Stimulated activated CD4-positive, alpha-beta T cell treated with anti-CD3 and anti-CD28 coated beads, Interleukin-1b, Interleukin-23, amount 100 ng/mL, for 24 hours (primary cell): ENCODE measurements around the gene ZNF775.
"Not testable (repeated sequence)": the region's sequence is repeated elsewhere in the genome, so short reads cannot be mapped to it uniquely, and the experiment has no call there.

Source experiments
- DNase-seq, 4 experiments: peaks; one replicate each; pipeline ENCODE4 v3.0.0-alpha.2; 2020; ENCODE audit warnings: low read depth in 4 of 4, low spot score in 1 of 4

The ZNF775 gene

DNA sequence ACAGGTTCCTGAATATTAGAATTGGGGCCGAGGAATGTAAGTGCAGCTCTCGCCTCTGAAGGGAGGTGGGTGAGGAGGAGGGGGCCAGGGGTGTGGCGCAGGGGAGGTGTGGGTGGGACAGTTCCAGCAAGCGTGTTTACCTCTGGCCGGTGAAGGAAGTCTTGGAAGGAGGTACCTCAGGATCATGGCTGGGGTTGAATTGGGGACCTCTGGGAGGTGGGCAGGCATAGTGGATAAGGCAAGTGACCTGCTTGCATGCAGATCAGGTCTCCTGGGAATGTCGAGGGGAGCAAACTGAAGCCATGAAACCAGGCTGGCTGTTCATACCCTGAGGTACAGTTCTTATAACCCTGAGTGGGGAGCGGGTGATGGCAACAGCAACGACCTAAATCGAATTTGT lies 2.0 kb downstream of the ZNF775 start:
- no peak for DNase-seq

DNA sequence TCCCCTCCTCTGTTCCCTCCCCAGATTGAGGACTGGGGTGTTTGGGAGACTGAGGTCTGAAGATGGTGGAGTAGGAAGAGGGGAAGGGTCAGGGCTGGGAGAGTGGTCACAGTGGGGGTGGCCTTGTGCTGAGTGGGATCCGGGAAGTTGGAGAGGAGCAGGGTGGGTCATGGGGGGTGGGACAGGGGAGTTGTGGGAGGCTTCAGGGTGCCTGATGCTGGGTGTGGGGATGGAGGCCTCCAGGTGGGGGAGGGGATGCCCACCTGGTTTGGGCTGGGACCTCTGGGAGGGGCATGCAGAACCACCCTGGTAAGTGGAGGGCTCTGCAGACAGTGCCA lies 2.6 kb downstream of the ZNF775 start:
- DNase-seq: no peak

DNA sequence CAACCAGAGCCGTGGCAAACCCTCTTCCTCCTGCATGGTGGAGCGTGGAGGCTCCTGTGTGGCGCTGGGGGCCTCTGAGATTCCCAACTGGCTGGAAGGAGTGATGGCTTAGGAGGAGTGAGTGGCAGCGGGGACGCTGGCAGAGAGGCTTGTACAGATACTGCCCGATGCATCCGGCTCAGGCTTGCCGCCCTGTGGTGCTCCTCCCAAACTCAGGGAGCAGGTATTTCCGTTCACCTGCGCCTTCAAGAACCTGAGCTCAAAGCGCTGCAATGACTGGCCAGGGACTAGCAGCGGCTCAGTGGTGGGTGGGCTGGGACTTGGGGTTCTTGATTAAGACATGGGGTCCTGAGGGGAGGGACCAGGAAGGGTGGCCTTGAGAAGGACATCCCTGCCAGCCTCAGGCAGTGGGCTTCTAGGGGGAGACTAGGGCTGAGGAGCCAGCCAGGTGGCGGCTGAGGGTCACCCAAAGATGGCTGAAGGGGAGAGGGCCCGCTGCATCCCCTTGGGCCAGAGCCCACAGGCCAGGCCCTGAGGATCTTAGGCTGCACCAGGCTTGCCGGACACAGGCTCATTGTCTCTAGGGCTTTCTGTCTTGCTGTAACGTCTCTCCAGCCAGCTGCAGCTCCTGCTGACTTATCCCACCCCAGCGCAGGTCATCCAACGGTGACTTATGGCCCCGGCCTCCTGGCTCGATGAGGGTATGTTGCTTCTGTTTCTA lies 3.2 kb downstream of the ZNF775 start:
- no peak for DNase-seq

DNA sequence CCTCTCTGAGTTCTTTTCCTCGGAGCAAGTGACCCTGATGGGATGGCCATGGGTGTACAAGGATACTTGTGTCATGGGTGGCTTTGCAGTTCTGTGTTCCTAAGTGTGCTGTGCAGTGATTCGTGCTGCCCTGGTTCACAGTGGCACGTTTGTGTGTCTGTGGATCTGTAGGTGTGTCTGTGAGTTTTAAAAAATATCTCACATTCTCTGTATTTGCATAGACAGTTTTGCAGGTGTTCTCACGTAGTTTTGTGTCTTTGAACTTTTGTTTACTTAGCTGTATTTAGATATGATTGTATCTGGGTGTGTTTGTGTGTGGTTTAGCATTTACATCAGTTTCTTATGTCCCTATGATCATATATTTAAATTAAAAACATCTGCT lies 3.7 kb downstream of the ZNF775 start:
- DNase-seq: no peak

DNA sequence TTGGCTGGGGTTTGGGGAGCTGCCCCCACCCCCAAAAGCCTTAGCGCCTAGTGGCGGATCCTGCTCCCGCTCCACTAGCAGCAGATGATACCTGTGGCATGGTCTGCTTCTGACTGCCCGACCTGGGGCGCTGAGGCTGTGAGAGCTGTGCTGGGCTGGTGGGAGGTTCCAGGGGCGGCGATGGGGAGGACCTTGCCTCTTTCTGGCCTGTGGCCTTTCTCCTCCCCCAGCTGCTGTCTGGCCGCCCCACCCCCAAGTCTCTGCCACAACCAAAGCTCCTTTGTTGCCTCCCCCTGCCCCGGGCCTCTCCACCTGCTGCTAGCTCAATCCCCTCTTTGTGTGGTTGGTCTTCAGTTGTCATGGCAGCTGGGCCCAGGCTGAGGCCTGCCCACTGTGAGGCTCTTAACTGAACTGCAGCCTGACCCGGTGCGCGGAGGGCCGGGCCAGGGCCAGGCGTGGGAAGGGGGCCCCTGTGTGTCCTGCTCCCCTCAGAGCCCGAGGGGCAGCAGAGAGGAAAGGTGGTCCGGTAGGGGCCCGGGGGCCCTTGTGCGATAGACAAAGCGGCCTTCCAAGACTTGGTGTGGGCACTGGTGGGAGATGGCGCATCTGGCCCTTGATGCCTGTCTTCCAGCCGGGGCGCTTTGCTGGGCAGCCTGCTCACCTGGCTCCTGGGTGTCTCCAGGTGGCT lies 4.7 kb downstream of the ZNF775 start:
- no peak for DNase-seq

DNA sequence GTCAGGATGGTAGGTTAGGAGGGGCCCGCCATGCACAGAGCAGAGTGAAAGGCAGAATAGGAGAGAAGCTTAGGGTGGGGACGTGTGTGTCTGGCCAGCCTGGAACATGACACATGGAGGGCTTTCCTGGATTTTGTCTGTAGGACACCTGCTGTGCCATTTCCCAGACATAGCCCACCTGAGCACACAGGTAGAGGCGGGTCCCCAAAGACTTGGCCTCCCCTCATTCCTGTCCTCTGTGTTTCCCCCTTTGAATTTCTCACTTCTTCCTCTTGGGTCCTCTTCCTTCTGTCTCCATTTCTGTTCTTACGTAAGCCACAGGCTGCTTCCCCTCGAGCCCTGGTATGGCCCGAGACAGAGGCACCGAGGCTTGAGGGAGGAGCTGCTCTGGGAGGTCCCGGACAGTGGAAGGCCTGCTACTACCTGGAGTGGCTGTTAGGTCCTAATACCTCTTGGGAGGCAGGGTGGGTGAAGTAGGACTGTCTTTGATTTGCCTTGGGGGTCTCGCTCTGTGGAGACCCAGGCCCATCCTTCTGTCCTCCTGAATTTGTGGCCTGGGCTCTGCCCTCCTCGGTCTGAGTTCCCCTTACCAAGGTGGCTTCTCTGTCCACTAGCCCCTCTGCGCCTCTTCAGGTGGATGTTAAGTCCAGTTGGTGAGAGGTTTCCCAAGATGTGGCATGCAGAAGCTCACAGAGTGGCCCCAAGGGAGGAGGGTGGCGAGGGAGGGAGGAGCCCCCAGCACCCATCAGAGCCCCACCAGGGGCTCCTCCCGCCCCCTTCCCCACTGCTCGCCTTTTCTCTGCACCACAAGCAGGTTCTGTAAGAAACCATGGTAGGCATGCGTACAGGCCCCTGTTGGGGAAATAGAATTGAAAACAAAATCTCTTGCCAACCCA lies 5.5 kb downstream of the ZNF775 start:
- DNase-seq: no peak

DNA sequence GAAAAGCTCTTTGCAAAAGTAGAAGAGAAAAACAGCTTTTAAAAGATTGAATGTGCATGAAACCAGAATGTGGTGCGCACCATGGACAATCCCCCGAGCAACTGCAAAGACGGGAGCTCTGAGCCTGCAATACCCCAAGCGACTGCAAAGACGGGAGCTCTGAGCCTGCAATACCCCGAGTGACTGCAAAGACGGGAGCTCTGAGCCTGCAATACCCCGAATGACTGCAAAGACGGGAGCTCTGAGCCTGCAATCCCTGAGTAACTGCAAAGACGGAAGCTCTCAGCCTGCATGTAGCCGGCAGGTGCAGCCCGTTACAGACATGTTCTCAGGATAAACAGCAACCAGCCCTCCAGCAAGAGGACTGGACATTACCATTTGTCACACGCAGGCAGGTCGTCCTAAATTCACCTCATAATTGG lies 6.2 kb downstream of the ZNF775 start:
- DNase-seq: no peak

DNA sequence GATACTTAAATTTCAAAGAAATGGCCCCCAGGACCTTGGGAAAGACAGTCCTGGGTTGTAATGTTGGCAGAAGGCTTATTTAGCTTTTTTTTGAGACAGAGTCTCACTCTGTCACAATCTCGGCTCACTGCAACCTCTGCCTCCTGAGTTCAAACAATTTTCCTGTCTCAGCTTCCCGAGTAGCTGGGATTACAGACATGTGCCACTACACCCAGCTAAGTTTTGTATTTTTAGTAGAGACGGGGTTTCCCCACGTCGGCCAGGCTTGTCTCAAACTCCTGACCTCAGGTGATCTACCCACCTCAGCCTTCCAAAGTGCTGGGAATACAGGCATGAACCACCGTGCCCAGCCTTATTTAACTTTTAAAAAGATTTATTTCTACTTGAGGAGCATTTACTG lies 6.8 kb downstream of the ZNF775 start:
- DNase-seq: not testable (repeated sequence)

DNA sequence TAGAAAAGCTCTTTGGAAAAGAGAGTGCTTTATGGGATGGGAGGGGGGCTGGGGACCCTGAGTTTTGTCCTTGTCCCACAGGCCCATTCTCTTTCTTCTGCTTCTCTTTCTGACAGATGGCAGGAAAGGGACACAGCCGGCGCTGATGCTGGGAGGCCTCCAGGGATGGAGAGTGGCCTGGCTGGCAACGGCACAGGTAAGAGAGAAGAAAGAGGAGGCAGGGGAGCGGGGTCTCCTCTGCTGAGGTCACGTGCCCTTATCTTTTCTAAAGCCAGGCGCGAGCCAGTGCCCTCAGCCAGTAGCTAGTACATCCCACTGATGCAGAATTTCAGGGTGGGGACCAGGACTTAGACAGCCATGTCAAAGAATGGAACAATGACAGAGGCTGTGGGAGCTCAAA lies 9.2 kb downstream of the ZNF775 start:
- DNase-seq: no peak

DNA sequence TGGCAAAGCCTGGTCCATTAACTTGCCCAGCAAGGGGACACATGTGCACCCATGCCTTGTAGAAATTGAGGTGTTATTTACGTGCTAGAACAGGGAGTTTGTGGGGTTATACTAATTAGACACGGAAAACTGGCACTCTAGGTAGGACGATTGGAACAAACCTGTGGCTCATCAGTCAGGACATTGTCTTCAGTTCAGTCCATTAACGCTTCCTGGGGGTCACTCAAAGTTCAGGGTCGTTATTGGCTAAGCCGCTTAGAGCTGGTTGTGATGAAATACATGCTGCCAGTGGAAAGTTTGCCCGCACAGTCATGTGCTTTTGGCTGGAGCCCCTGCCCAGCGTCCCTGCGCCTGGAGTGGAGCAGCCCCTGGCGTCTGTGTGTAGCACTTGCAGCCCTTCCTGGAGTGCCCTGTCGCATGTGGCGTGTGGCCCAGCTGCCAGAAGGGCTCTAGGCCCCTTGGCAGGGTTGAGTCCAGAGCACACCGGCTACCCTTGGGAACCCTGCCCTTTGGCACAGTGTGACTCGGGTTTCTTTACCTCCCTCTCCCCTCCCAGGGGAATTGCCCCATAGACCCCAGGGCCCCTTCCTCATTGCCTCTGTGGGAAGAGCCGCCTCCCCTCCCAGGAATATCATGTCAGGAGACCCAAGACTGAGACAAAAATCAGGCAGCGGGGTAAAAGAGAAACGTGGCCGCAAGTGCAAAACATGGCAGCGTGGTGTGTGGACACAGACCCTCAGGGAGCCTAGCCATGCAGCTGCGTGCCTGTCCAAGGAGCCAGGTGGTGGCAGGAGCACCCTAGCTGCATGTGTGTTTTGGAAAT lies 9.8 kb downstream of the ZNF775 start:
- DNase-seq: no peak

DNA sequence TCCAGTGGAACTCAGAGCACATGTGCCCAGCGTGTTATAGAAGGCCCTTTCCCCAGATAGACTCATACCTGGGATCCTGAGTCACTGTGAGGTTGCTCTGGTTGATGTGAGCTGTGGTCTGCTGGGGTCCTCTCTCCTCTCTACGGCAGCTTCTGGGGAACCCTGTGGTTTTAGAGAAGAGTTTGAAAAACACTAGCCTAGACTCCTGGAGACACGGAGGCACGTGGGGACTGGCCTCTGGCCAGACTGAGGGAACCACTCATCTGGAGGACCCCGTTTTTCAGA lies 10.3 kb downstream of the ZNF775 start:
- DNase-seq: no peak

DNA sequence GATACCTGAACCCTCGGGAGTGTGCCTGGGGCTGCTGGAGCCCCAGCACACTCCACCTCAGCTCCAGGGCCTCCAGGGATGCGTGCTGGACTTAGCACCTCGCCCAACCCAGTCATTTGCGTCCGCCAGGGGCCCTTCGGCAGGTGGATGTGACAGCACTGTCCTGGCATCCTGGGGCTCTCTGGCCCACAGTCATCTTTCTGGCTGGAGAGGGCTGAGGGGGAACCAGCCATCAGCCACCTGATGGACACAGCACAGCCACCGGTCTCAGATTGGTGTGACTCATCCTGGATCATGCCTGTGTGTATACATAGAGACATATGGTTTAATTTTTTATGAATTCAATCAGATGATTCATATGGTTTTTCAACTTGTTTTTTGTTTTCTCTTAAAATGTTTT lies 11.1 kb downstream of the ZNF775 start:
- no peak for DNase-seq

DNA sequence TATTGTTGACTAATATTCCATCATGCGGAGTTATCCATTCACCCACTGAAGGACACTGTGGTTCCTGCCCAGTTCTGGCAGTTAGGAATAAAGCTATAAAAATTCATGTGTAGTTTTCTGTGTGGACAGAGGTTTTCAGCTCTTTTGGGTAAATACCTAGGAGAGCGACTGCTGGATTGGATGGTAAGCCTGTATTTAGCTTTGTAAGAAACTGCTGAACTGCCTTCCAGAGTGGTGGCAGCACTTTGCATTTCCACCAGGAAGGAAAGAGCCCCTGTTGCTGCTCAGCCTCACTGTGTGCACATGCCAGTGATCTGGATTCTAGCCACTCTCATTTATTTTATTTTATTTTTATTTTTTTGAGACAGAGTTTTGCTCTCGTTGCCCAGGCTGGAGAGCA lies 14.2 kb downstream of the ZNF775 start:
- DNase-seq: no peak

DNA sequence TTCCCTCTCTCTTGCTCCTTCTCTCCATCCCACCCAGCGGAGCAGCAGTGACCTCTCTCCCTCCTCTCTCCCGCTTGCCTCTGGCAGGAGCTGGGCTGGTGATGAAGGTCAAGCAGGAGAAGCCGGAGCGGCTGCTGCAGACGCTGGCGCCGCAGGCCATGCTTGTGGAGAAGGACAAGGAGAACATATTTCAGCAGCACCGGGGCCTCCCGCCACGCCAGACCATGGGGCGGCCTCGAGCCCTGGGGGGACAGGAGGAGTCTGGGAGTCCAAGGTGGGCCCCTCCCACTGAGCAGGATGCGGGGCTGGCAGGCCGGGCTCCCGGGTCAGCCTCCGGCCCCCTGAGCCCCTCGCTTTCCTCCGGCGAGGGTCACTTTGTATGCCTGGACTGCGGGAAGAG lies 17.3 kb downstream of the ZNF775 start:
- DNase-seq: no peak

DNA sequence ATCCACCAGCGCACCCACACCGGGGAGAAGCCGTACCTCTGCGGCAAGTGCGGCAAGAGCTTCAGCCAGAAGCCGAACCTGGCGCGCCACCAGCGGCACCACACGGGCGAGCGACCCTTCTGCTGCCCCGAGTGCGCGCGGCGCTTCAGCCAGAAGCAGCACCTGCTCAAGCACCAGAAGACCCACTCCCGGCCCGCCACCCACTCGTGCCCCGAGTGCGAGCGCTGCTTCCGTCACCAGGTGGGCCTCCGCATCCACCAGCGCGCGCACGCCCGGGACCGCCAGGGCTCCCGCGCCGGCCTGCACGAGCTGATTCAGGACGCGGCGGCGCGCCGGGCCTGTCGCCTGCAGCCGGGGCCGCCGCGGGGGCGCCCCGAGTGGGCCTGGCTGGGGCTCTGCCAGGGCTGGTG lies 17.7 kb downstream of the ZNF775 start:
- no peak for DNase-seq

DNA sequence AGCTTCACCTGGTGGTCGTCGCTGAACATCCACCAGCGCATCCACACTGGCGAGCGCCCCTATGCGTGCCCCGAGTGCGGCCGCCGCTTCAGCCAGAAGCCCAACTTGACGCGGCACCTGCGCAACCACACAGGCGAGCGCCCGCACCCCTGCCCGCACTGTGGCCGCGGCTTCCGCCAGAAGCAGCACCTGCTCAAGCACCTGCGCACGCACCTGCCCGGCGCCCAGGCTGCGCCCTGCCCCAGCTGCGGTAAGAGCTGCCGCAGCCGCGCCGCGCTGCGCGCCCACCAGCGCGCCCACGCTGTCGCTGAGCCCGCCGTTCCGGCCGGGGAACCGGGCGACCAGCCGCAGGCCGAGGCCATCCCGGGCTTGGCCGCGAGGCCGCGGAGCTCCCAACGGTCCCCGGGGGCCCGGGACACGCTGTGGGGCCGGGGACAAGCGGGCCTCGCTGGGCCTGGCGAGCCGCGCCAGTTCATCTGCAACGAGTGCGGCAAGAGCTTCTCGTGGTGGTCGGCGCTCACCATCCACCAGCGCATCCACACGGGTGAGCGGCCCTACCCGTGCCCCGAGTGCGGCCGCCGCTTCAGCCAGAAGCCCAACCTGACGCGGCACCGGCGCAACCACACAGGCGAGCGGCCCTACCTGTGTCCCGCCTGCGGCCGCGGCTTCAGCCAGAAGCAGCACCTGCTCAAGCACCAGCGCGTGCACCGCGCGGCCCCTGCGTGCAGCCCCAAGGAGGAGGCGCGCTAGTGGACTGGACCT lies 18.4 kb downstream of the ZNF775 start:
- DNase-seq: no peak

DNA sequence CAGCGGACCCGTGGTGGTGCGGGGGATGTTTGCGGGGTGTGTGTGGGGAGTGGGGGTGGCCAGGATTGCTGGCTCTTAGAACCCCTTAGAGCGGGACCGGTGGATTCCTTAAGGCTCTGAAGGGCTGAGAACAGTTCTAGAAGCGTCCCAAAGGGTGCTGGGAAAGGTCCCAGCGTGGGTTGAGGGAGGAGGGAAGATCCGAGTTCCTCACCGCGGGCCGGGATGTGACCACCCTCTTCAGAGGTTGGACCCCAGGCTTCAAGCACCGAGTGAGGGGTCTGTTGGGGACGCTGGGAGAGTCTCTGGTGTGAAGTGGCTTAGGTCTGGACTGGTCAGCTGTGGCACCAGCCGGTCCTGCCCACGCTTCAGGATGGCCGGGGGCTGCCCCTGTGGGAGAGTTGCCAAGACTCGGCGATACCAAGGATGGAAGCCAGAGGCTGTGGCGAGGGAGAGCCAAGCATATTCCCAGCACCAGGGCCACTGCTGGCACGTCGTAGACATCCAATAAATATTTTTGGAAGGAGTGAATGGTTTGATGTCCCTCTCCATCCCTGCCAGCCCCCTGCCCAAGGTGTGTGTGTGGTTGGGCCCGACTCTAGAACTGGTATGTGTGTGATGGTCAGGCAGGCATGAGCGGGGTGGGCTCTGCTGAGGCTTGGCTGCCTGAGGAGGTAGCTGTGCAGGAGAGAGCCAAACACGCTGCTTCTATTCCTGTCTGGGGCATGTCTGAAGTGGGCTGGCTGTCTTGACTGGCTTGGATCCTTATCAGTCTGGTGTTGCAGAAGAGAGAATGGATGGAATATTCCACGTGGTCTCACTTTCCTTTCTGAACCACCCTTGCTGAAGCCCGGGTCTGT lies 19.2 kb downstream of the ZNF775 start:
- no peak for DNase-seq

DNA sequence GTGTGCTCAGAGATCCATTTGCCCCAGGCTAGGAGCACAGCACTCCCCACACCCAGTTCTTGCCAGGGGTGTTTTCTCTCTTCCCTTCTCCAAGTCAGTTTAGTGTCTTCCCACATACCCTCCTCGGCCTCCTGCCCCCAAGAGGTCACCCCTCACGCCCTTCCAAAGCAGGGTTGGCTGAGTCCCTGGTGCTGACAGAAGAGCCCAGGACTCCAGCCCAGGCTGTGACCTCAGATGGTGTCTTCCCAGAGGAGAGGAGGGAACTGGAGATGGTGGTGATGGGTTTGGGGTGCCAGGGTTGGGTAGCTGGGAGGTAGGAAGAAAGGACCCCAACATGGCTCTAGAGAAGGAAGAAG lies 19.8 kb downstream of the ZNF775 start:
- no peak for DNase-seq

DNA sequence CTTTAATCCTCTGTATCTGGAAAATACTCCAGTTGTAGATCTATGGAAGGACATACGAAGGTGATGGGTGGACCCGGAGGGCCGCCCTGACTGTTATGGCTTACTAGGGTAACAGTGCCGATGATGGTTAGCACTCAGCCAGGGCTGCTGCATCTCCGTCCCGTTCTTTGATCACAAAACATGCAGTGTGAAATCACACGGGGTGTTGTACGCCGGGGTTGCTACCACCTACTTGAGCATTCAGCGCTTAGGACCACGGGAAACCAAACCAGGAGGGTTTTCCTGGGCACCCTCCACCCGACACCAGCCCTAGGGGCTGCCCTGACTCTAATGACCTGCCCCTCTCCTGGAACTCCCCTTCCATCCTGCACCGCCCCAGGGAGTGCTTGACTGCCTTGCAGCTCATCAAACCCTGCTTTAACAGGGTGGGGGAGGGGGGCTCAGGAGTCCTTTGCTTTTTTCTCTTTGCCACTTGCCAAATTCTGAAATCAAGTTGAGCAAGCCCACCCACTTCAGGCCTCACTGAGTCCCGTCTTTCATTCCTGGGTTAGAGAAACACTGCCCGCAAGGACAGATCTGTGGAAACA lies 20.4 kb downstream of the ZNF775 start:
- DNase-seq: no peak
